ENCODE results near the gene IPO13. TPM values are rescaled to one million over a fixed set of nuclear protein-coding genes. Genes with fewer than 3 reads are reported as not detected.

IPO13 gene
- total and polyA plus RNA-seq, 2 experiments from 2014 or later = 26.2 to 28.6 TPM

DNA sequence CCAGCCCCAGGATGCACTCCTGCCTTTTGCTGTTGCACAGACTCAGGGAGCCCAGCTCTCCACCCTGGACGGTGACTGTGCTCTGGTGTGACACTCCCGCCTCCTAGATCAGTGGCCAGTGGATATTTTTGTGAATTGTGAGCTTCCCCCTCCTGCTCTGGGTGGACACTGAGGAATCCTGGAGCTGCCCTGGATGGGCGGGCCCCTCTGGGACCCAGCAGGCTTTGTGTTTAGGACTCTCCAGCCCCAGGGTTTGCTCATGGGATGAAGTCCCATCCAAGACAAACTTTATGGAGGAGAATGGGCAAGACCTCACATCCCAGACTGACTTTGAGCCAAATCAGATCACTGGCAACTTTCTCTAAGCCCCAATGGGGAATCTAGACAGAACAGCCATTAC is 68.5 kb downstream of the IPO13 start:
- TF ChIP-seq, protein P1, sequence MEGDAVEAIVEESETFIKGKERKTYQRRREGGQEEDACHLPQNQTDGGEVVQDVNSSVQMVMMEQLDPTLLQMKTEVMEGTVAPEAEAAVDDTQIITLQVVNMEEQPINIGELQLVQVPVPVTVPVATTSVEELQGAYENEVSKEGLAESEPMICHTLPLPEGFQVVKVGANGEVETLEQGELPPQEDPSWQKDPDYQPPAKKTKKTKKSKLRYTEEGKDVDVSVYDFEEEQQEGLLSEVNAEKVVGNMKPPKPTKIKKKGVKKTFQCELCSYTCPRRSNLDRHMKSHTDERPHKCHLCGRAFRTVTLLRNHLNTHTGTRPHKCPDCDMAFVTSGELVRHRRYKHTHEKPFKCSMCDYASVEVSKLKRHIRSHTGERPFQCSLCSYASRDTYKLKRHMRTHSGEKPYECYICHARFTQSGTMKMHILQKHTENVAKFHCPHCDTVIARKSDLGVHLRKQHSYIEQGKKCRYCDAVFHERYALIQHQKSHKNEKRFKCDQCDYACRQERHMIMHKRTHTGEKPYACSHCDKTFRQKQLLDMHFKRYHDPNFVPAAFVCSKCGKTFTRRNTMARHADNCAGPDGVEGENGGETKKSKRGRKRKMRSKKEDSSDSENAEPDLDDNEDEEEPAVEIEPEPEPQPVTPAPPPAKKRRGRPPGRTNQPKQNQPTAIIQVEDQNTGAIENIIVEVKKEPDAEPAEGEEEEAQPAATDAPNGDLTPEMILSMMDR (IDR thresholded peaks at IDR 0.05; ENCODE audit: low read depth, low read length) = no peak
- Histone ChIP-seq H3K36me3 (no peaks in the 10 kb centered on the region), H3K9me3 (ENCODE audit: low read depth) (no peaks in the 10 kb centered on the region), H3K27ac (peak overlapping the region; percentile 16), H3K4me1 (ENCODE audit: low read depth) (peaks cover 5% of the 10 kb centered on the region), H3K4me3 (no peak overlapping the region), H3K27me3 (no peaks in the 10 kb centered on the region)
- no peak for DNase-seq (ENCODE audit: low read depth in 1 of 2, low spot score in 1 of 2)

DNA sequence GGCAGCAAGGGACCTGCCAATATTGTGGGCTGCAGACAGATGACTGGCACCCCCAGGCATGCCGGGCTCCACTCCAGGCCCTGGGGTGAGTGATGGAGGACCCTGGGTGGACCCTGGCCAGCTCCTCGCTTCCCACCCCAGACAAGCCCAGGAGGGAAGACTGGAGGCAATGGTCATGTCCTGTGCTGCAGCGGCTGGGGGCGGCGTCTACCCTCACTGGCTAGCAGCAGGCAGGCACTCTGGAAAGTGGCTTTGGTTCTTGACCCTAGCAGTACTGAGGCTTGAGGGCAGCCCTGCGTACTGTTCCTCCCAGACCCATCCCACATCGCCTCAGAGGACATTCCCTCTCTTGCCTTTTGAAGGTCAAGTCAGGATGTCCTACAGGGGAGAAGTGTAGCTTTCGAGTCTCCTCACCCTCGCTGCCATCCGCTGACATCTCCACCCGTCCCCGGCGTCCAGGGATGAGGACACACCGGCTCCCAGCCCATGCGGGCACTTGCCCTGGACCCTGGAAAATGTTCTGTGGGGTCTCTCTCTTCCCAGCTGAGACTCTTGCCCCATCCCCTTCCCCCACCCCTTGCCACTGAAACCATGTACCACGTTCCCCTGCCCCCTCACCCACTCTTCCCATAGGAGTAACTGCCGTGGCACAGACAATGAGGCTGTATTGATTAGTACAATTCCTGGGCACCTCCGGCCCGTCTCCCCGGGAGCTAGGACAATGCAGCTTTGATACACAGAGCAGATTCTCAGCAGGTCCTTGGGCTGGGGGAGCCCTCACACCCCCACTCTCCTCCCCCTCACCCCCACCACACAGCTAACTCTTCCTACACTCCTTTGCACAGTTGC is 69.5 kb downstream of the IPO13 start:
- H3K27me3 ChIP-seq = no peaks in the 10 kb centered on the region
- no peaks in the 10 kb centered on the region for H3K36me3 ChIP-seq
- H3K4me1 ChIP-seq (ENCODE audit: low read depth) = peaks cover 5% of the 10 kb centered on the region
- TF ChIP-seq, protein P1 (IDR thresholded peaks at IDR 0.05; ENCODE audit: low read depth, low read length) = no peak
- no peak for DNase-seq (ENCODE audit: low read depth in 1 of 2, low spot score in 1 of 2)
- no peaks in the 10 kb centered on the region for H3K9me3 ChIP-seq (ENCODE audit: low read depth)
- H3K27ac ChIP-seq = no peak overlapping the region
- H3K4me3 ChIP-seq = no peak overlapping the region

DNA sequence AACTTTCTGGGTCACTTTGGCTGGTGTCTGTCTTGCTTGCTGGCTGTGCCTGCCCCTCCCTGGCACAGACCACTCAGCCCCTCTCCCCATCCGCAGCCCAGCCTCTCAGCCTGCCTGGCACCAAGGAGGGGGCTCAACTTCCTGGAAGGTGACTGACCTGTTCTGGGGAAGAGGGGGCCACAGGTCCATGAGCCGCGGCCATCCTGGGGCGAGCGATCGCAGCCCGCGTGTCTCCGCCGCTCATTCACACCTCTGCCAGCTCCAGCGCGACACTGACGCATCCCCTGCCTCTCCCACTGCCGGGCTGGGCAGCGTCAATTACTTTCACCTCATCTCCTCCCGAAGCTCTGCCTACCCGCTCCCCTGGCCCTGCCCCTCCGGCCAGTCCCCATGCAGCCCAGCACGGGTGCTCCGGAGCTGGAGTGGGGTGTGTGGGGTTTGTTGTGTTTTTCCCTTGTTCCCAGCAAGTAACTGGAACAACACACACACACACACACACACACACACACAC is 70.2 kb downstream of the IPO13 start:
- Histone ChIP-seq H3K36me3 (no peaks in the 10 kb centered on the region), H3K9me3 (ENCODE audit: low read depth) (no peaks in the 10 kb centered on the region), H3K4me3 (no peak overlapping the region), H3K27ac (no peak overlapping the region), H3K4me1 (ENCODE audit: low read depth) (peaks cover 5% of the 10 kb centered on the region), H3K27me3 (no peaks in the 10 kb centered on the region)
- DNase-seq (ENCODE audit: low read depth in 1 of 2, low spot score in 1 of 2) = no peak
- TF ChIP-seq, protein P1 (IDR thresholded peaks at IDR 0.05; ENCODE audit: low read depth, low read length) = no peak

Other genes starting within 250 kb of the IPO13 start
- gene ST3GAL3, start 239.4 kb upstream of the IPO13 start, total RNA-seq = 27.8 and 34.7 TPM in 2 replicates
- 35.6 and 35.7 TPM in 2 replicates for gene ST3GAL3, start 239.4 kb upstream of the IPO13 start, polyA plus RNA-seq
- 26.2 and 29.8 TPM in 2 replicates for gene ARTN, start 13.1 kb upstream of the IPO13 start, total RNA-seq
- 50.5 and 60.4 TPM in 2 replicates for gene ARTN, start 13.1 kb upstream of the IPO13 start, polyA plus RNA-seq
- gene DPH2, start 23.1 kb downstream of the IPO13 start, total RNA-seq = 17.1 and 20.7 TPM in 2 replicates
- gene DPH2, start 23.1 kb downstream of the IPO13 start, polyA plus RNA-seq = 21.5 and 38.6 TPM in 2 replicates
- gene ATP6V0B, start 28.0 kb downstream of the IPO13 start, total RNA-seq = 87.5 and 171 TPM in 2 replicates
- gene ATP6V0B, start 28.0 kb downstream of the IPO13 start, polyA plus RNA-seq = 263 and 316 TPM in 2 replicates
- 81.6 and 83.3 TPM in 2 replicates for gene B4GALT2, start 32.3 kb downstream of the IPO13 start, total RNA-seq
- gene B4GALT2, start 32.3 kb downstream of the IPO13 start, polyA plus RNA-seq = 97.4 and 97.6 TPM in 2 replicates
- gene CCDC24, start 44.6 kb downstream of the IPO13 start, total RNA-seq = 20.8 and 26.5 TPM in 2 replicates
- gene CCDC24, start 44.6 kb downstream of the IPO13 start, polyA plus RNA-seq = 27.9 and 29.7 TPM in 2 replicates
- 4.9 and 6.0 TPM in 2 replicates for gene SLC6A9, start 84.5 kb downstream of the IPO13 start, total RNA-seq
- 12.1 and 13.2 TPM in 2 replicates for gene SLC6A9, start 84.5 kb downstream of the IPO13 start, polyA plus RNA-seq
- not detected in 2 replicates for gene KLF17, start 171.9 kb downstream of the IPO13 start, total RNA-seq
- gene KLF17, start 171.9 kb downstream of the IPO13 start, polyA plus RNA-seq = not detected in 2 replicates
- not detected in 2 replicates for gene KLF18, start 194.7 kb downstream of the IPO13 start, total RNA-seq
- not detected in 2 replicates for gene KLF18, start 194.7 kb downstream of the IPO13 start, polyA plus RNA-seq